Activated T-helper 17 cell treated with anti-CD3 and anti-CD28 coated beads, Interleukin-2, amount 50 U/mL, for 72 hours (primary cell): Measurements from ENCODE around the gene LRIG1. TPM values are rescaled to one million over a fixed set of nuclear protein-coding genes. Genes with fewer than 3 reads are reported as not detected.

Source experiments
- ATAC-seq: fragments of 150-1000 bp; cut with Tn5 transposase; replicated peaks from 2 replicates; pipeline ENCODE4 v1.10.0; 2021; ENCODE audit warnings: mild to moderate bottlenecking, moderate library complexity
- H3K27ac Mint-ChIP-seq: one replicate; pipeline ENCODE4 v1.8.0; 2022; ENCODE audit warnings: mixed read lengths
- H3K27me3 Mint-ChIP-seq: one replicate; pipeline ENCODE4 v1.8.0; 2022; ENCODE audit warnings: mixed read lengths
- H3K36me3 Mint-ChIP-seq: one replicate; pipeline ENCODE4 v1.8.0; 2022; ENCODE audit warnings: low read depth, mild to moderate bottlenecking, mixed read lengths
- H3K4me1 Mint-ChIP-seq: one replicate; pipeline ENCODE4 v1.8.0; 2022; ENCODE audit warnings: mixed read lengths
- H3K4me3 Mint-ChIP-seq: one replicate; pipeline ENCODE4 v1.8.0; 2022; ENCODE audit warnings: mild to moderate bottlenecking, mixed read lengths
- H3K9me3 Mint-ChIP-seq: one replicate; pipeline ENCODE4 v1.8.0; 2022; ENCODE audit warnings: mixed read lengths
- total RNA-seq, 2 donors: library from RNA; stranded (reverse); gene quantifications; one replicate each; pipeline ENCODE4 v1.2.3, GENCODE V29; 2022

Gene LRIG1
- total RNA-seq, 2 donors from 2014 or later: 43.3 to 54.1 TPM

- Mint-ChIP-seq H3K27me3 (no peaks in the 10 kb centered on the region), H3K4me1 (peaks cover 23% of the 10 kb centered on the region), H3K27ac (peak overlapping the region; percentile 56), H3K36me3 (peaks cover 99% of the 10 kb centered on the region), H3K4me3 (no peak overlapping the region), H3K9me3 (peaks cover 3% of the 10 kb centered on the region)
- ATAC-seq: no peak
Measured at GRCh38 chr3:66386925-66387650, 113.7 kb downstream of the LRIG1 start.

DNA sequence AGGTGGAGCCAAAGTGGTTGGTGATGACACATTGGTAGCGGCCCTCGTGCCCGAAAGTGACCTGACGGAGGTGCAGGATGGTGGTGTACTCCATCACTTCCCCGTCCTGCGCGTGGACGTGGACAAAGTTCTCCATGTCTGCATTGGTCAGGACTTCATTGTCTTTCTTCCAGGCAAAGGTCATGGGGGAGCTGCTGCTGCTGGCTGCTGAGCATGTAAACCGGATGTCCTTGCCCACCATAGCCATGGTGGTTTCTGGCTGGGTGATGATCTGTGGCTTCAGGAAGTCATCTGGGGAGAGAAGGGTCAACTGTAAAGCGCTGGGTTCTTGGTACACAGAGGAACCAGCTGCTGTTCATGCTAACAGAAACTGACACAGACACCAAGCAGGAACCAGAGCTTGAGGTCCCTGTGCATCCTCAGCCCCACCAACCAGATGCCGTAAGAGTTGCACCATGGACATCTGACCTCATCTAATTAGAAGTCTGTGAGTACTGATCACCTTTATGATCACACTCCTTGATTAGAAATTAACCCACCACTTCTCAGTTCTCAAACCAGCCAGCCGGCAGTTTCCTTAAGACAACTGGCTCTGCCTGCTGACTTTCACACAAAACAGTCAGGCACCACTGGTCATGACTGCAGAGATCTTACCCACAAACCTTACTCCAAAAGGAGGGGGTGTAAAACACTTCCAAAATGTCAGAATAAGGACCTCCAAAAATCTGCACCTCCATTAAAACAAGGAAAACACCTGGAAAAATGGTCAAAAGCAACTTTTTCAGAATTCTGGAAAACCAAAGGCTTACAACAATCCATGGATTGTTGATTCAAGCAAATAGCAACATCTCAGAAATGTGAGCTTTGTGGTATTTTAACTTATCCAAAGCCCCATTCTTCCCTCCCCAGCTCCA lies 114.6 kb downstream of the LRIG1 start:
- Mint-ChIP-seq H3K36me3 (peaks cover 99% of the 10 kb centered on the region), H3K9me3 (peaks cover 3% of the 10 kb centered on the region), H3K27ac (peak overlapping the region; percentile 56), H3K4me3 (no peak overlapping the region), H3K27me3 (no peaks in the 10 kb centered on the region), H3K4me1 (peaks cover 23% of the 10 kb centered on the region)
- ATAC-seq: no peak

DNA sequence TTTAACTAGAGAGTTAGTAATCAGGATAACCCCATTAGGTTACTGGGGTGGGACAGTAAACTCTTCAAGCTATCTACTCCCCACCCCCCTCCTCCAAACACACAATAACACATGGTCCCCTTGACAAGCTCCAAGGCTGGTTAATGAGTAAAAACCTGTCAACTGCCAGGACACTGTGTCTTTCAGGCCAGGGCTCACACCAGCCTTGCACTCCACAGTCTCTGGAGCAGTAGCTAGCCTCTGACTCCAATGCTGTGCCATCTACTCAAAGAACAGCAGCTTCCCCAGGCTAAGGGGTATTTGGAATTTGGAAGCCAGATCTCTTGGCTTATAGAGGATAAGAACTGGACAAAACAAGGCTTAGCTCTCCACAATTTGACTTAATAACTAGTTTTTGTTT lies 115.8 kb downstream of the LRIG1 start:
- H3K9me3 Mint-ChIP-seq: peaks cover 3% of the 10 kb centered on the region
- no peak overlapping the region for H3K4me3 Mint-ChIP-seq
- H3K27me3 Mint-ChIP-seq: no peaks in the 10 kb centered on the region
- H3K36me3 Mint-ChIP-seq: peaks cover 99% of the 10 kb centered on the region
- no peak for ATAC-seq
- H3K27ac Mint-ChIP-seq: peak overlapping the region; percentile 28
- H3K4me1 Mint-ChIP-seq: peaks cover 15% of the 10 kb centered on the region

- H3K9me3 Mint-ChIP-seq: peaks cover 3% of the 10 kb centered on the region
- no peak overlapping the region for H3K4me3 Mint-ChIP-seq
- H3K36me3 Mint-ChIP-seq: peaks cover 99% of the 10 kb centered on the region
- peaks cover 10% of the 10 kb centered on the region for H3K4me1 Mint-ChIP-seq
- H3K27me3 Mint-ChIP-seq: no peaks in the 10 kb centered on the region
- ATAC-seq: no peak
- peak overlapping the region; percentile 22 for H3K27ac Mint-ChIP-seq
Measured at GRCh38 chr3:66383998-66384745, 116.7 kb downstream of the LRIG1 start.

DNA sequence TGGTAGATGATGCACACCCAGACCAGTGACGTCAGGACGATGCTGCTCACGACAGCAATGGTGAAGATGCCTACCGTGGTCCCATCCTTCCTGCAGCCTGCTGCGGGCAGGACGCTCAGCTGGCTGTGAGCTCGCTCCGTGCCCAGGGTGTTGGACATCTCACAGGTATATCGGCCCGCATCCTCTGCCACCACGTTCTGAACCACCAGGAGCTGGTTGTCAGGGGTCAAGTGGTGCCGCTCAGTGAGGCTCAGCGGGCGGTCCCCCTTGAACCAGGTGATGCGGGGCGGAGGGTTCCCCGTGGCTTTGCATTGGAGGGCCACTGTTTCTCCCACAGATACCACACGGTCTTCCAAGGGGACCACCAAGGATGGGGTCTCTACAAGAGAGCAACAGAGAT lies 117.8 kb downstream of the LRIG1 start:
- H3K4me1 Mint-ChIP-seq: peaks cover 6% of the 10 kb centered on the region
- no peak for ATAC-seq
- peak overlapping the region; percentile 22 for H3K27ac Mint-ChIP-seq
- H3K27me3 Mint-ChIP-seq: no peaks in the 10 kb centered on the region
- no peak overlapping the region for H3K4me3 Mint-ChIP-seq
- H3K36me3 Mint-ChIP-seq: peaks cover 99% of the 10 kb centered on the region
- H3K9me3 Mint-ChIP-seq: no peaks in the 10 kb centered on the region

- Mint-ChIP-seq H3K27me3 (no peaks in the 10 kb centered on the region), H3K9me3 (no peaks in the 10 kb centered on the region), H3K4me1 (peaks cover 9% of the 10 kb centered on the region), H3K27ac (no peak overlapping the region), H3K36me3 (peaks cover 100% of the 10 kb centered on the region), H3K4me3 (no peak overlapping the region)
- no peak for ATAC-seq
Measured at GRCh38 chr3:66382142-66382541, 118.7 kb downstream of the LRIG1 start.

GRCh38 chr3:66381626-66382025 lies 119.2 kb downstream of the LRIG1 start:
- ATAC-seq: no peak
- Mint-ChIP-seq H3K36me3 (peaks cover 100% of the 10 kb centered on the region), H3K27me3 (no peaks in the 10 kb centered on the region), H3K4me3 (no peak overlapping the region), H3K27ac (no peak overlapping the region), H3K9me3 (no peaks in the 10 kb centered on the region), H3K4me1 (peaks cover 9% of the 10 kb centered on the region)

DNA sequence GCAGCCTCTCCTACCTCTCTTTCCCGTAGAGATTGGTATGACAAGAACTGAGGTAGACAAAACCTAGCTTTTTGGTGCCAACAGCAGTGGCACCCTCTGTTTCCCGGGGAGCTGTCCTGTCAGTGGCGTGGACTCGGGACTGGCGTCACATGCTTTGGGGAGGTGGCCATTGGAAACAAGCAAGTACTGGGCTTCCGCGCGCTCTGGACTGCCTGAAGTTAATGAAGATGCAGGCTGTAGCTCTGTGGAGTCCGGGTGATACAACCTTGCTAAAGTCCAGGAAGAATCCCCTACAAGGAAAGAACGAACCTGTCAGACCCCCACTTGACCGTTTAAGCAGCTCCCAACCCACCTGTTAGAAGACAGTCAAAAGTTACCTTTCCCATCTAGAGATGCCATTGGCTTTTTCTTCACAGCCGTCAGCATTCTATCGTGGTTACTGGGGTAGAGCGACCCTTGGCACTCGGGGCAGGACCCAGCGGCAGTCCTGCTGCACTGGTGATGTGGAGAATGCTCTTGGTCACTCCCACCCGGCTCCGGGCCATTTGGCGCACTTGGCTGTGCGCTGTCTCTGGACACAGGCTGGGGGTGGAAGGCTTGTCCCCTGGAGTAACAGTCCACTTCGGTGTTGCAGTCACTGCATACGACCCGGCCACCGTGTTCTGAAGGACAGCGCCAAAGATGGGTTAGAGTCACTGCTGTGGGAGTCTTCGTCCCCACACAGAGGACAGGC lies 120.5 kb downstream of the LRIG1 start:
- no peak for ATAC-seq
- H3K4me1 Mint-ChIP-seq: peaks cover 9% of the 10 kb centered on the region
- peak overlapping the region; percentile 90 for H3K27ac Mint-ChIP-seq
- peaks cover 98% of the 10 kb centered on the region for H3K36me3 Mint-ChIP-seq
- no peak overlapping the region for H3K4me3 Mint-ChIP-seq
- H3K27me3 Mint-ChIP-seq: no peaks in the 10 kb centered on the region
- no peaks in the 10 kb centered on the region for H3K9me3 Mint-ChIP-seq

GRCh38 chr3:66379565-66379964 lies 121.3 kb downstream of the LRIG1 start:
- Mint-ChIP-seq H3K4me3 (no peak overlapping the region), H3K4me1 (peaks cover 9% of the 10 kb centered on the region), H3K9me3 (no peaks in the 10 kb centered on the region), H3K27ac (peak overlapping the region; percentile 90), H3K27me3 (no peaks in the 10 kb centered on the region), H3K36me3 (peaks cover 90% of the 10 kb centered on the region)
- ATAC-seq: no peak

DNA sequence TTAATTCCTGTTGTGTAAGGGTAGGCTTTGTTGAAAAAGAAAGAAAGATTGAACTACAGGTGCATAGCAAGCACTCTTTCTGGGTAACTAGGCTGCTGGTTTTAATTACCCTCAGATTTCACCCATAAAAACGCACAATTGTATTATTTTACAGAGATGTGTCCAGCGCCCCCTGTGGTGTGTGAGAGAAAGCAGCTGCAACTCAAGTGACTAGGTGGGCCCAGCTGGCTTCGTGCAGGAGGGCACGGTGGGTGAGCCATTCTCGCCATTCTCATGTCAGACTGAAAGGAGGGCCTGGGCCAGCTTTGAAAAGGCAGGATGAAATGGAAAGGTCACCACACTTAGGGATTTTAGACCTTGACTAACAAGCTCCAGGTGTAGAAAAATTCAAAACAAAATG lies 122.6 kb downstream of the LRIG1 start:
- Mint-ChIP-seq H3K27me3 (no peaks in the 10 kb centered on the region), H3K36me3 (peaks cover 87% of the 10 kb centered on the region)

DNA sequence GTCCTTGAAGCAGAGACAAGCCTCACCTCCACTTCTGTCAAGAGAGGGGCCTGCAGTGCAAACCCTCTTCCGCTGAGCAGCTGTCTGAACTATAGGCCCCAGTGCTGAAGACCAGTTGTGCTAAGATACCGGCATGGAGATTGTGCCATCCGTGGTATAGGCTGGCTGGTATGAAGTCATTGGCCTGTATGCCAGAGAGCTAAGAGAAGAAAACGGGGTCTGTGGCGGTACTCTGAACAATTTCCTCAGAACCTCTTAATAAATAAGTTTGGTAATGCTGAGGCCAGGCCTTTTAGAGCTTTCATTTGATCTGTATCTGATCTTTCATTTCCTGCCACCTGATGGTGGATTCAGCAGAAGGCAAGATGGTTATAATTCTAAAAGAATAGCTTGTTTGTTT lies 123.0 kb downstream of the LRIG1 start:
- no peaks in the 10 kb centered on the region for H3K9me3 Mint-ChIP-seq
- peaks cover 87% of the 10 kb centered on the region for H3K36me3 Mint-ChIP-seq
- H3K27ac Mint-ChIP-seq: peak overlapping the region; percentile 90
- H3K27me3 Mint-ChIP-seq: no peaks in the 10 kb centered on the region
- ATAC-seq: no peak
- peaks cover 9% of the 10 kb centered on the region for H3K4me1 Mint-ChIP-seq
- H3K4me3 Mint-ChIP-seq: peak overlapping the region; percentile 13

More for the DNA sequence above, 122.6 kb downstream of the LRIG1 start:
- H3K4me3 Mint-ChIP-seq: peak overlapping the region; percentile 13
- peak; percentile 48 for ATAC-seq
- H3K27ac Mint-ChIP-seq: peak overlapping the region; percentile 90
- H3K9me3 Mint-ChIP-seq: no peaks in the 10 kb centered on the region
- peaks cover 9% of the 10 kb centered on the region for H3K4me1 Mint-ChIP-seq

- no peak for ATAC-seq
- H3K9me3 Mint-ChIP-seq: no peaks in the 10 kb centered on the region
- no peaks in the 10 kb centered on the region for H3K27me3 Mint-ChIP-seq
- H3K36me3 Mint-ChIP-seq: peaks cover 75% of the 10 kb centered on the region
- peaks cover 9% of the 10 kb centered on the region for H3K4me1 Mint-ChIP-seq
- H3K4me3 Mint-ChIP-seq: no peak overlapping the region
- H3K27ac Mint-ChIP-seq: no peak overlapping the region
Measured at GRCh38 chr3:66376568-66376967, 124.3 kb downstream of the LRIG1 start.

DNA sequence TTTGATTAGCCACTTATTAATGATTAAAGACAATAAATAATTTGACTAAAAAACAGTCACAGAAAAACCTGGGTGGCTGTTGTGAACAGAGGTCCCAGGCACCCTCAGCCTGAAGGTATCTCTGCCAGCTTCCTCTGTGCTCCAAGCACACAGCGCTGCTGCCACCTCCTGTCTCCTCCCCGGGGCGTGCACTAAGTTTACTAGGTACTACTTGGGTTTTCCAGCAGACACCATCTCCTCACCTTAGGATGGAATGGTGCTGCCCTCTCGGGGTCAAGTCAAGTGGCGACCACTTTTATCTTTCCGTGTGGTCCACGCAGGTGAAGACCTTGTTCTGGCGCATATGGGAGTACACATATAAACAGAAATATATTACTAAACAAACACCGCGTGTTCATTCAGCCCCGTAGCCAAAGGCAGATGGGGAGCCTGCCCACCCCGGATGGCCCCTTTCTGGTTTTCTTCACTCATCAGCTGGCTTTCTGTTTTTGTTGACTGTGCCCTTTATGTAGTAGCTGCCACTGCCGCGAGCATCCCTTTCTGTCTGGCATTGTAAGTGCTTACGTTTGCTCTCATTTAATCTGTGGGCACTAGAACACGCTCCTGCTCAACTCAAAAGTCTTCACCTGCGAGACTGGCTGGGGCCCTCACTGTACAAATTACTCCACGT lies 128.0 kb downstream of the LRIG1 start:
- H3K36me3 Mint-ChIP-seq: peaks cover 45% of the 10 kb centered on the region
- no peaks in the 10 kb centered on the region for H3K27me3 Mint-ChIP-seq
- H3K4me1 Mint-ChIP-seq: peaks cover 8% of the 10 kb centered on the region
- ATAC-seq: peak; percentile 63
- H3K27ac Mint-ChIP-seq: peak overlapping the region; percentile 46
- no peak overlapping the region for H3K4me3 Mint-ChIP-seq
- no peaks in the 10 kb centered on the region for H3K9me3 Mint-ChIP-seq
